ENCODE data around the gene ABCF1. TPM values are rescaled to one million over a fixed set of nuclear protein-coding genes. Genes with fewer than 3 reads are reported as not detected.

ABCF1 gene
- 50.8 to 66.2 TPM (median 55.3 TPM) in 5 replicates for total RNA-seq (2022; extraction: Qiagen RNA extraction; ENCODE audit: low read depth)

GRCh38 chr6:30571075-30571761 is at the start of gene ABCF1:
ABCF1 (plus strand) TSS chr6:30571442; CDS start chr6:30571488, 46 bp downstream.

GRCh38 chr6:30556066-30556905 is 15.0 kb upstream of the ABCF1 start, which contains the start of gene GNL1:
GNL1 (minus strand) TSS chr6:30556489; CDS start chr6:30556203, 286 bp downstream.

GRCh38 chr6:30556906-30557682 is 14.1 kb upstream of the ABCF1 start, which contains the start of gene PRR3:
PRR3 (plus strand) TSS chr6:30557295; CDS start chr6:30557345, 50 bp downstream.

GRCh38 chr6:30616811-30617564 is 45.7 kb downstream of the ABCF1 start, which contains the start of gene PPP1R10:
PPP1R10 (minus strand) TSS chr6:30617243; CDS start chr6:30609944, 7,299 bp downstream.

GRCh38 chr6:30617565-30618269 is 46.5 kb downstream of the ABCF1 start, which contains the start of gene MRPS18B:
MRPS18B (plus strand) TSS chr6:30617840; CDS start chr6:30617866, 26 bp downstream.

GRCh38 chr6:30626484-30627366 is 55.5 kb downstream of the ABCF1 start, which contains the start of gene ATAT1:
ATAT1 (plus strand) TSS chr6:30626874.

Other genes with a start within 250 kb of the ABCF1 start
- gene TRIM39, start 244.5 kb upstream of the ABCF1 start, total RNA-seq (2022; extraction: Qiagen RNA extraction; ENCODE audit: low read depth): 6.6 to 8.2 TPM (median 7.5 TPM) in 5 replicates
- 62.1 to 74.0 TPM (median 66.6 TPM) in 5 replicates for gene RPP21, start 226.3 kb upstream of the ABCF1 start, total RNA-seq (2022; extraction: Qiagen RNA extraction; ENCODE audit: low read depth)
- 62.1 to 69.3 TPM (median 62.6 TPM) in 5 replicates for gene HLA-E, start 81.9 kb upstream of the ABCF1 start, total RNA-seq (2022; extraction: Qiagen RNA extraction; ENCODE audit: low read depth)
- 30.5 to 38.6 TPM (median 34.5 TPM) in 5 replicates for gene GNL1, start 15.0 kb upstream of the ABCF1 start, total RNA-seq (2022; extraction: Qiagen RNA extraction; ENCODE audit: low read depth)
- gene PRR3, start 14.1 kb upstream of the ABCF1 start, total RNA-seq (2022; extraction: Qiagen RNA extraction; ENCODE audit: low read depth): 14.6 to 17.0 TPM (median 15.0 TPM) in 5 replicates
- gene PPP1R10, start 45.8 kb downstream of the ABCF1 start, total RNA-seq (2022; extraction: Qiagen RNA extraction; ENCODE audit: low read depth): 30.6 to 52.8 TPM (median 34.0 TPM) in 5 replicates
- 72.7 to 109 TPM (median 74.8 TPM) in 5 replicates for gene MRPS18B, start 46.4 kb downstream of the ABCF1 start, total RNA-seq (2022; extraction: Qiagen RNA extraction; ENCODE audit: low read depth)
- gene ATAT1, start 55.4 kb downstream of the ABCF1 start, total RNA-seq (2022; extraction: Qiagen RNA extraction; ENCODE audit: low read depth): 5.1 to 6.5 TPM (median 6.0 TPM) in 5 replicates
- 8.5 to 13.8 TPM (median 13.7 TPM) in 5 replicates for gene C6orf136, start 75.7 kb downstream of the ABCF1 start, total RNA-seq (2022; extraction: Qiagen RNA extraction; ENCODE audit: low read depth)
- gene DHX16, start 101.6 kb downstream of the ABCF1 start, total RNA-seq (2022; extraction: Qiagen RNA extraction; ENCODE audit: low read depth): 25.8 to 30.1 TPM (median 28.8 TPM) in 5 replicates
- 42.8 to 50.5 TPM (median 45.3 TPM) in 5 replicates for gene PPP1R18, start 115.2 kb downstream of the ABCF1 start, total RNA-seq (2022; extraction: Qiagen RNA extraction; ENCODE audit: low read depth)
- 22.2 to 29.6 TPM (median 27.7 TPM) in 5 replicates for gene NRM, start 119.5 kb downstream of the ABCF1 start, total RNA-seq (2022; extraction: Qiagen RNA extraction; ENCODE audit: low read depth)
- gene MDC1, start 145.8 kb downstream of the ABCF1 start, total RNA-seq (2022; extraction: Qiagen RNA extraction; ENCODE audit: low read depth): 16.3 to 19.0 TPM (median 18.2 TPM) in 5 replicates
- gene TUBB, start 148.9 kb downstream of the ABCF1 start, total RNA-seq (2022; extraction: Qiagen RNA extraction; ENCODE audit: low read depth): 755 to 974 TPM (median 943 TPM) in 5 replicates
- gene FLOT1, start 171.2 kb downstream of the ABCF1 start, total RNA-seq (2022; extraction: Qiagen RNA extraction; ENCODE audit: low read depth): 77.3 to 97.3 TPM (median 91.8 TPM) in 5 replicates
- 117 to 167 TPM (median 156 TPM) in 5 replicates for gene IER3, start 173.1 kb downstream of the ABCF1 start, total RNA-seq (2022; extraction: Qiagen RNA extraction; ENCODE audit: low read depth)

Measured in A549 treated with CpdA at 1 μM for 4 hours (cell line).